ENCODE measurements around the gene PIP4K2A. TPM values are rescaled to one million over a fixed set of nuclear protein-coding genes. Genes with fewer than 3 reads are reported as not detected.
"Not testable (repeated sequence)": the region's sequence is repeated elsewhere in the genome, so short reads cannot be mapped to it uniquely, and the experiment has no call there.

The PIP4K2A gene
- total and polyA plus RNA-seq, 5 donors from 2014 or later: 41.3 to 156 (median 55.2) TPM

GRCh38 chr10:22750131-22750530 lies 35.8 kb upstream of the PIP4K2A start:
- Mint-ChIP-seq H3K36me3 (no peaks in the 10 kb centered on the region), H3K4me3 (no peak overlapping the region), H3K9me3 (peaks cover 0 to 4% (median 0%) of the 10 kb centered on the region in 7 donors), H3K27ac (no peak overlapping the region), H3K4me1 (peaks cover 0 to 6% (median 3%) of the 10 kb centered on the region in 4 donors), H3K27me3 (peaks cover 20% of the 10 kb centered on the region)
- H3K9me3 ChIP-seq (ENCODE audit: control insufficient read depth in 2 of 2, low read length in 2 of 2): no peaks in the 10 kb centered on the region
- H3K4me1 ChIP-seq (ENCODE audit: control insufficient read depth, insufficient read depth, low read length, poor library complexity, severe bottlenecking): no peaks in the 10 kb centered on the region
- peaks cover 5% of the 10 kb centered on the region for H3K27me3 ChIP-seq (ENCODE audit: control insufficient read depth, insufficient read depth, low read length)
- ATAC-seq (ENCODE audit: low read depth in 2 of 2) (no peak), DNase-seq (no peak)
- H3K4me3 ChIP-seq (ENCODE audit: low read depth, low read length): no peak overlapping the region
- no peaks in the 10 kb centered on the region for H3K36me3 ChIP-seq (ENCODE audit: control insufficient read depth, insufficient read depth, low read length)
- H3K27ac ChIP-seq (ENCODE audit: insufficient read depth, low read length, poor library complexity, severe bottlenecking): no peak overlapping the region

GRCh38 chr10:22744858-22745257 lies 30.5 kb upstream of the PIP4K2A start:
- not testable (repeated sequence) for H3K36me3 Mint-ChIP-seq; H3K36me3 ChIP-seq (ENCODE audit: control insufficient read depth, insufficient read depth, low read length); ATAC-seq (ENCODE audit: low read depth in 2 of 2); H3K9me3 Mint-ChIP-seq; H3K4me3 ChIP-seq (ENCODE audit: low read depth, low read length); H3K9me3 ChIP-seq (ENCODE audit: control insufficient read depth in 2 of 2, low read length in 2 of 2); DNase-seq; H3K27me3 ChIP-seq (ENCODE audit: control insufficient read depth, insufficient read depth, low read length); H3K27ac ChIP-seq (ENCODE audit: insufficient read depth, low read length, poor library complexity, severe bottlenecking); H3K4me1 Mint-ChIP-seq; H3K4me1 ChIP-seq (ENCODE audit: control insufficient read depth, insufficient read depth, low read length, poor library complexity, severe bottlenecking); H3K27ac Mint-ChIP-seq
- Mint-ChIP-seq H3K27me3 (peaks cover 13% of the 10 kb centered on the region), H3K4me3 (peak overlapping the region in 1 of 4 donors; percentile 10)

- no peak overlapping the region for H3K27ac Mint-ChIP-seq
- H3K27me3 Mint-ChIP-seq: peaks cover 4% of the 10 kb centered on the region
- Histone ChIP-seq H3K4me1 (ENCODE audit: control insufficient read depth, insufficient read depth, low read length, poor library complexity, severe bottlenecking) (no peaks in the 10 kb centered on the region), H3K27me3 (ENCODE audit: control insufficient read depth, insufficient read depth, low read length) (peaks cover 4% of the 10 kb centered on the region), H3K4me3 (ENCODE audit: low read depth, low read length) (no peak overlapping the region), H3K27ac (ENCODE audit: insufficient read depth, low read length, poor library complexity, severe bottlenecking) (no peak overlapping the region), H3K9me3 (ENCODE audit: control insufficient read depth in 2 of 2, low read length in 2 of 2) (no peaks in the 10 kb centered on the region), H3K36me3 (ENCODE audit: control insufficient read depth, insufficient read depth, low read length) (no peaks in the 10 kb centered on the region)
- ATAC-seq (ENCODE audit: low read depth in 2 of 2): peak in 1 of 2 donors; percentile 48
- no peak overlapping the region for H3K4me3 Mint-ChIP-seq
- no peaks in the 10 kb centered on the region for H3K36me3 Mint-ChIP-seq
- peaks cover 0 to 3% (median under 1%) of the 10 kb centered on the region in 4 donors for H3K4me1 Mint-ChIP-seq
- H3K9me3 Mint-ChIP-seq: peaks cover 0 to 8% (median 1%) of the 10 kb centered on the region in 7 donors
- no peak for DNase-seq
Observed at GRCh38 chr10:22742678-22743077, 28.3 kb upstream of the PIP4K2A start.

- not testable (repeated sequence) for H3K27ac ChIP-seq (ENCODE audit: insufficient read depth, low read length, poor library complexity, severe bottlenecking); DNase-seq; H3K4me3 ChIP-seq (ENCODE audit: low read depth, low read length); H3K36me3 ChIP-seq (ENCODE audit: control insufficient read depth, insufficient read depth, low read length); H3K4me1 ChIP-seq (ENCODE audit: control insufficient read depth, insufficient read depth, low read length, poor library complexity, severe bottlenecking); H3K27me3 Mint-ChIP-seq; H3K9me3 Mint-ChIP-seq; H3K9me3 ChIP-seq (ENCODE audit: control insufficient read depth in 2 of 2, low read length in 2 of 2); H3K4me3 Mint-ChIP-seq; H3K4me1 Mint-ChIP-seq; ATAC-seq (ENCODE audit: low read depth in 2 of 2); H3K27me3 ChIP-seq (ENCODE audit: control insufficient read depth, insufficient read depth, low read length); H3K36me3 Mint-ChIP-seq; H3K27ac Mint-ChIP-seq
Observed at GRCh38 chr10:22741631-22742030, 27.3 kb upstream of the PIP4K2A start.

DNA sequence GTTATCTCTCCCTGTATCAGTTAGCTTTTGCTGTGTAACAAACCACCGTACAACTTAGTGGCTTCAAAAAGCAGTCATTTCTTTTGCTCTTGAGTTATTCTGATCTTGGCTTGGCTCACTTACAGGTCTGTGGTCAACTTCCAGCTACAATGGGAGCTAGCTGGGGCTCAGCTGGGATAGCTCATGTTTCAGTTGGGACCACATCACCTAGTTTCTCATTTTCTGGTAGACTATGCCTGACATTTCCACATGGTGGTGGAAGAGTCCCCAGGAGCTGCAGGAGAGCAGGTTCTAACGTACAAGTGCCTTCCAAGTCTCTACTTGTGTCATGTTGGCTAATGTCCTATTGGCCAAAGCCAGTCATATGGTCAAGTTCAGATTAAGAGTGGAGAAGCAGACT lies 25.8 kb upstream of the PIP4K2A start:
- no peaks in the 10 kb centered on the region for H3K4me1 ChIP-seq (ENCODE audit: control insufficient read depth, insufficient read depth, low read length, poor library complexity, severe bottlenecking)
- Mint-ChIP-seq H3K4me3 (no peak overlapping the region), H3K27me3 (peaks cover 10% of the 10 kb centered on the region), H3K36me3 (no peaks in the 10 kb centered on the region), H3K9me3 (peaks cover 0 to 5% (median 1%) of the 10 kb centered on the region in 7 donors), H3K4me1 (peaks cover 0 to 3% (median under 1%) of the 10 kb centered on the region in 4 donors), H3K27ac (no peak overlapping the region)
- no peak overlapping the region for H3K4me3 ChIP-seq (ENCODE audit: low read depth, low read length)
- no peak overlapping the region for H3K27ac ChIP-seq (ENCODE audit: insufficient read depth, low read length, poor library complexity, severe bottlenecking)
- H3K36me3 ChIP-seq (ENCODE audit: control insufficient read depth, insufficient read depth, low read length): no peaks in the 10 kb centered on the region
- ATAC-seq (ENCODE audit: low read depth in 2 of 2) (no peak), DNase-seq (no peak)
- H3K9me3 ChIP-seq (ENCODE audit: control insufficient read depth in 2 of 2, low read length in 2 of 2): no peaks in the 10 kb centered on the region
- H3K27me3 ChIP-seq (ENCODE audit: control insufficient read depth, insufficient read depth, low read length): peaks cover 4% of the 10 kb centered on the region

DNA sequence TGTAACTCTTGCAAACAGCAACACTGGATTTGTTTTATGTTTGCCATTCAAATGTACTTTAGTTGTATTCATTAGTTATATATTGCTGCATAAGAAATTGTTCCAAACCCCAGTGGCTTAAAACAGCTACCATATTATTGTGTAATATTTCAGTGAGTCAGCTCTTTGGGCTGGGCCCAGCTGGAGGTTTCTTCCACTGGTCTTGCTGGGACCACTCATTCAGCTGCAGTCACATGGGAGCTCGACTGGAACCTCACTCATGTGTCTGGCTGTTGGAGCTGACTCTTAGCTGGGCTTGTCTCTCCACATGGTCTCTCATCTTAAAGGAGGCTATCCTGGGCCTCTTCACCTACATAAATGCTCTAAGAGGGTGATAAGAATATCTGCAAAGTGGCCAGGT lies 23.2 kb upstream of the PIP4K2A start:
- Histone ChIP-seq H3K4me3 (ENCODE audit: low read depth, low read length) (no peak overlapping the region), H3K27me3 (ENCODE audit: control insufficient read depth, insufficient read depth, low read length) (peaks cover 7% of the 10 kb centered on the region), H3K27ac (ENCODE audit: insufficient read depth, low read length, poor library complexity, severe bottlenecking) (no peak overlapping the region), H3K9me3 (ENCODE audit: control insufficient read depth in 2 of 2, low read length in 2 of 2) (no peaks in the 10 kb centered on the region), H3K4me1 (ENCODE audit: control insufficient read depth, insufficient read depth, low read length, poor library complexity, severe bottlenecking) (no peaks in the 10 kb centered on the region), H3K36me3 (ENCODE audit: control insufficient read depth, insufficient read depth, low read length) (no peaks in the 10 kb centered on the region)
- Mint-ChIP-seq H3K27ac (no peak overlapping the region), H3K9me3 (peaks cover 0 to 1% (median 0%) of the 10 kb centered on the region in 7 donors), H3K4me1 (no peaks in the 10 kb centered on the region), H3K4me3 (no peak overlapping the region), H3K36me3 (no peaks in the 10 kb centered on the region), H3K27me3 (peaks cover 25% of the 10 kb centered on the region)
- DNase-seq (no peak), ATAC-seq (ENCODE audit: low read depth in 2 of 2) (no peak)

DNA sequence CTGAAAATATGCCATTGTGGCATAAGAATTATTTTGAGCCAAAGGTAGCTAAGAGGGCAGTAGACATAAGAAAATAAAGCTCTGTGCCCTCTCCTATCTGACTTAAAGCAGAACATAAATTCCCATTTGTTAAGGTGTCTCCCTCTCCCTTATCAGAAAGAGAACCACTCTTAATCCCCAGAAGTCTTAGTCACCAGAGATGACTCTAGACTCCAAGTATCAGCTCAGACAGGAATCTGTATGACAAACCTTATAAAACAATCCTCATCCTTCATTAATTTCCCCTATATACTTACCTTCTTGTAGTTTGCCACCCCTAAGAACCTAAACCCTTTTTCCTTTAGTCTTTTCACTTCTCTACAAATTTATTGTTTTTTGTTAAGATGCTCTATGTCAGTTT lies 21.8 kb upstream of the PIP4K2A start:
- no peak for ATAC-seq (ENCODE audit: low read depth in 2 of 2)

GRCh38 chr10:22733992-22734391 lies 19.6 kb upstream of the PIP4K2A start:
- ATAC-seq (ENCODE audit: low read depth in 2 of 2): no peak
- peaks cover 9% of the 10 kb centered on the region for H3K27me3 ChIP-seq (ENCODE audit: control insufficient read depth, insufficient read depth, low read length)
- no peaks in the 10 kb centered on the region for H3K4me1 ChIP-seq (ENCODE audit: control insufficient read depth, insufficient read depth, low read length, poor library complexity, severe bottlenecking)
- Mint-ChIP-seq H3K36me3 (no peaks in the 10 kb centered on the region), H3K4me3 (no peak overlapping the region), H3K27me3 (peaks cover 25% of the 10 kb centered on the region), H3K9me3 (peaks cover 0 to 1% (median 0%) of the 10 kb centered on the region in 7 donors), H3K27ac (no peak overlapping the region), H3K4me1 (no peaks in the 10 kb centered on the region)
- no peaks in the 10 kb centered on the region for H3K9me3 ChIP-seq (ENCODE audit: control insufficient read depth in 2 of 2, low read length in 2 of 2)
- H3K4me3 ChIP-seq (ENCODE audit: low read depth, low read length): no peak overlapping the region
- no peak for DNase-seq
- H3K36me3 ChIP-seq (ENCODE audit: control insufficient read depth, insufficient read depth, low read length): no peaks in the 10 kb centered on the region
- H3K27ac ChIP-seq (ENCODE audit: insufficient read depth, low read length, poor library complexity, severe bottlenecking): no peak overlapping the region

More for the DNA sequence above, 21.8 kb upstream of the PIP4K2A start:
- H3K4me3 Mint-ChIP-seq: no peak overlapping the region
- H3K36me3 ChIP-seq (ENCODE audit: control insufficient read depth, insufficient read depth, low read length): no peaks in the 10 kb centered on the region
- no peaks in the 10 kb centered on the region for H3K4me1 Mint-ChIP-seq
- no peak overlapping the region for H3K27ac ChIP-seq (ENCODE audit: insufficient read depth, low read length, poor library complexity, severe bottlenecking)
- no peak overlapping the region for H3K4me3 ChIP-seq (ENCODE audit: low read depth, low read length)
- H3K9me3 ChIP-seq (ENCODE audit: control insufficient read depth in 2 of 2, low read length in 2 of 2): no peaks in the 10 kb centered on the region
- DNase-seq: no peak
- peaks cover 10% of the 10 kb centered on the region for H3K27me3 ChIP-seq (ENCODE audit: control insufficient read depth, insufficient read depth, low read length)
- H3K27me3 Mint-ChIP-seq: peaks cover 25% of the 10 kb centered on the region
- no peak overlapping the region for H3K27ac Mint-ChIP-seq
- peaks cover 0 to 1% (median 0%) of the 10 kb centered on the region in 7 donors for H3K9me3 Mint-ChIP-seq
- no peaks in the 10 kb centered on the region for H3K4me1 ChIP-seq (ENCODE audit: control insufficient read depth, insufficient read depth, low read length, poor library complexity, severe bottlenecking)
- H3K36me3 Mint-ChIP-seq: no peaks in the 10 kb centered on the region

Data from CD4-positive, CD25-positive, alpha-beta regulatory T cell (primary cell).